Mesodermal cell (in vitro differentiated cells): Measurements from ENCODE around the gene WDR87.
"Not testable (repeated sequence)": the region's sequence is repeated elsewhere in the genome, so short reads cannot be mapped to it uniquely, and the experiment has no call there.

Experiments used
- H3K27ac ChIP-seq: 2 replicates; pipeline ENCODE4 v1.7.0; 2013; ENCODE audit warnings: mild to moderate bottlenecking, low read depth, low read length, moderate library complexity; ENCODE audit not compliant: severe bottlenecking
- H3K36me3 ChIP-seq: 2 replicates; pipeline ENCODE4 v1.7.1; 2013; ENCODE audit warnings: mild to moderate bottlenecking, low read length, moderate library complexity; ENCODE audit not compliant: control insufficient read depth, insufficient read depth
- H3K4me1 ChIP-seq: one replicate; pipeline ENCODE4 v1.7.1; 2013; ENCODE audit warnings: mild to moderate bottlenecking, low read length; ENCODE audit not compliant: insufficient read depth, control insufficient read depth, poor library complexity, severe bottlenecking
- H3K4me3 ChIP-seq: 2 replicates; pipeline ENCODE4 v1.7.0; 2013; ENCODE audit warnings: low read length, control low read depth, mild to moderate bottlenecking; ENCODE audit not compliant: insufficient read depth, poor library complexity, severe bottlenecking; ENCODE audit errors: extremely low read depth
- H3K9me3 ChIP-seq: 2 replicates; pipeline ENCODE4 v1.7.1; 2013; ENCODE audit warnings: mild to moderate bottlenecking, low read length, moderate library complexity; ENCODE audit not compliant: control insufficient read depth
- WGBS, 2 experiments: methylation state at CpG; one replicate each; pipeline ENCODE4 v1.1.5; 2013; ENCODE audit warnings: missing lambda C conversion rate in 2 of 2; ENCODE audit not compliant: insufficient coverage in 2 of 2; 5-methylcytosine and 5-hydroxymethylcytosine counted together

Gene WDR87

DNA sequence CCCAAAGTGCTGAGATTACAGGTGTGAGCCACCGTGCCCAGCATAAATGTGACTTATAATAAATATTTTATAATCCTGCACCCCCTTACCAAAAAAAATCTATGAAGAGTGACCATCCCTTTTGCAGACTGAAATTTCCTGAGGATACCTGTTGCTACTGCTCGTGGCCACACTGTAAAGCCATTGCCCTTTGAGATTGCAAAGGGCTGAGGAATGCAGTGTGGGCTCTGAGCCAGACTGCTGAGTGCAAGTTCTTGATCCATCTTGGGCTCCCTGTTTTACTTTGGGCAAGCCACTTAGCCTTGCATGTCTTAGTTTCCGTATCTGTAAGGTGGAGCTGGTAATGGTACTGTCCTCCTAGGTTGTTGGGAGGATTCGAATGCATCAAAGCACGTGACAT lies 24.0 kb upstream of the WDR87 start:
- H3K36me3 ChIP-seq: no peaks in the 10 kb centered on the region
- H3K27ac ChIP-seq: no peak overlapping the region
- H3K9me3 ChIP-seq: peaks cover 3% of the 10 kb centered on the region
- peaks cover 23% of the 10 kb centered on the region for H3K4me1 ChIP-seq
- 91 to 100% methylated on average over 1 of the region's 5 CpGs for WGBS, 2 experiments
- H3K4me3 ChIP-seq: no peak overlapping the region

DNA sequence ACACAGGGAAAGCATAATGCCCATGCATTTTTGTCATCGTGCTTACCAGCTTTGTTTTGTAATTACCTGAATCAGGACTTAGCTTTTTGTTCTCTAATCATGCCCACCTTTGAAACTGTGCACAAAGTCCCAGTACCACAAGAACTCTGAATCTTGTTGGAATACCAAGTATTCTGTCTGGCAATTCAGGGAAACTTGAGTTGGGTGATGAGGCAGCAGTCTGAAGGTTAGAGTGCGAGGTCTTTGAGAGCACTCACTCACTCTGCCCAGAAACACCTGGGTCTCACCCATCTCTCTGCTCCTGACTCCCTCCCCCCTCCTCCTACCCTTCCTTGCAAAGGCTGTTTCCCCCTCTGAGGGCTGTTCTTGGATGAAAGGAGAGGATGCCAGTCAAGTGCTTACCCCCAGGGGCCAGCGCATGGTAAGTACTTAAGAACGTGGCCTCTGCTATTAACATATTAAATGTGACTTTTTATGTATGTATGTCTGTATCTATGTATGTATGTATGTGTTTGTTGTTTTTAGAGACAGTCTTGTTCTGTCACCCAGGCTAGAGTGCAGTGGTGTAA lies 23.0 kb upstream of the WDR87 start:
- H3K27ac ChIP-seq: no peak overlapping the region
- H3K36me3 ChIP-seq: no peaks in the 10 kb centered on the region
- H3K4me3 ChIP-seq: no peak overlapping the region
- H3K9me3 ChIP-seq: no peaks in the 10 kb centered on the region
- WGBS, 2 experiments: 43 to 45% methylated on average over 1 to 3 of the region's 4 CpGs
- peaks cover 23% of the 10 kb centered on the region for H3K4me1 ChIP-seq

DNA sequence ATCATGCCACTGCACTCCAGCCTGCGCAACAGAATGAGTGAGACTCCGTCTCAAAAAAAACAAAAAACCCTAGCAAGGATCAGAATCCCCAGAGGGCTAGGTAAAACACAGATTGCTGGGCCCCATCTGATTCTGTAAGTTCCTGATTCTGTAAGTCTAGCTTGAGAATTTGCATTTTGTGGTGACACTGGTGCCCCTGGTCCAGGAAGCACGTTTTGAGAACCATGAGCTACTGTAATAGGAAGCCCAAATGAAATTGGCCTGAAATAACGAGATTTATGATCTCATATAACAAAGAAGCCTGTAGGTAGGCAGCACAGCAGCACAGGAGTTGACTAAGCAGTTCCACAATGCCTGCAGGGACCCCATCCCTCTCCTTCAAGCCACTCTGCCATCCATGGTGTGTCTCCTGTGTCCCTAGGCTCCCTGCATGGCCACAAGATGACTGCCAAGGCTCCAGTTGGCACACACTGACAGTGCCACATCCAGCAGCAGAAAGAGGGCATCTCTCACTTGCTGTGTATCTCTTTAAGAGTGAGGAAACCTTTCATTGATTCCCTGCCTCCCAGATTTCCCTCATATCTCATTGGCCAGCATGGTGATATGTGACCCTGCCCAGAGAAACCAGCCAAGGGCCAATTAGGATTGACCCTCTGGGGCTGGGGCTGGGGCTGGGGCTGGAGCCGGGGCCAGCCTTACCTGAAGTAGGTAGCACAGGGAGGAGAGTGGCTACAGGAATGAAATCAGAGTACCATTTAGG lies 22.3 kb upstream of the WDR87 start:
- no peaks in the 10 kb centered on the region for H3K9me3 ChIP-seq
- H3K4me3 ChIP-seq: no peak overlapping the region
- H3K36me3 ChIP-seq: no peaks in the 10 kb centered on the region
- peaks cover 19% of the 10 kb centered on the region for H3K4me1 ChIP-seq
- 49 to 54% methylated on average over 4 of the region's 5 CpGs for WGBS, 2 experiments
- no peak overlapping the region for H3K27ac ChIP-seq

DNA sequence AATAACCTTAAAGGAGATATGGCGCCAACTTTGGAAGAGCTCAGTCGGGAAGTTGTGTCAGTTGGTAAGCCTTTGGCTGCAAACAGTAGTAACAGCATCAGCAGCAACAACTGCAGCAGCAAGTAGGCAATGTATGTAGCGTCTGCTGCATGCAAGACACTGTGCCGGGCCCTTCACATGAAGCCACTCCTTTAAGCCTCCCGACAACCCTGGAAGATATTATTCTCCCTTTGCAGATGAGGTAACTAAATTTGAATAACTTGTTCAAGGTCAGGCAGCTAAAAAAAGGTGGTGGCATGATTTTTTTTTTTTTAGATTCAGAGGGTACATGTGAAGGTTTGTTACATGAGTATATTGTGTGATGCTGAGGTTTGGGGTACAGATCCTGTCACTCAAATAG lies 20.3 kb upstream of the WDR87 start:
- H3K9me3 ChIP-seq: no peaks in the 10 kb centered on the region
- peaks cover 4% of the 10 kb centered on the region for H3K36me3 ChIP-seq
- WGBS, 2 experiments: 90 to 94% methylated on average over 4 of the region's 5 CpGs
- H3K4me3 ChIP-seq: no peak overlapping the region
- H3K4me1 ChIP-seq: peaks cover 2% of the 10 kb centered on the region
- H3K27ac ChIP-seq: no peak overlapping the region

DNA sequence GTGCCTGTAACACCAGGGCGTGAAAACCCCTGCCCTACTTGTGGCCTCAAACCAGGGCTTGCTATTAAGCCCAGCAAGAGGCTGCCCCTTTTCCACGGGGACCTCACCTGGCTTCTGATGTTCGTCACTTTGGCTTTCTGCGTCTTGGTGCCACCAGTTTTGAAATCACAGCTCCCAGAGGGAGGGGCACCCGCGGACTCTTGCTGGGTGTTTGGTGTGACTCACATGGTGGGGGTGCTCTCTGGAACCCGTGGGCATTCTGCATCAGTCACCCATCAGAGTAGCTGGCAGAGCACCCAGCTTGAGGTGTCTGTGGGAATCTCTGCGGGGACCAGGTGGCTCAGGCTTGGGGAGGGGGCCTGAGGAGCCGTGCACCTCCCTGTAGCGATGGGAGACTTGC lies 19.9 kb upstream of the WDR87 start:
- H3K9me3 ChIP-seq: no peaks in the 10 kb centered on the region
- no peak overlapping the region for H3K4me3 ChIP-seq
- H3K4me1 ChIP-seq: no peaks in the 10 kb centered on the region
- WGBS, 2 experiments: 97 to 100% methylated on average over 7 to 9 of the region's 10 CpGs
- peaks cover 4% of the 10 kb centered on the region for H3K36me3 ChIP-seq
- H3K27ac ChIP-seq: no peak overlapping the region

DNA sequence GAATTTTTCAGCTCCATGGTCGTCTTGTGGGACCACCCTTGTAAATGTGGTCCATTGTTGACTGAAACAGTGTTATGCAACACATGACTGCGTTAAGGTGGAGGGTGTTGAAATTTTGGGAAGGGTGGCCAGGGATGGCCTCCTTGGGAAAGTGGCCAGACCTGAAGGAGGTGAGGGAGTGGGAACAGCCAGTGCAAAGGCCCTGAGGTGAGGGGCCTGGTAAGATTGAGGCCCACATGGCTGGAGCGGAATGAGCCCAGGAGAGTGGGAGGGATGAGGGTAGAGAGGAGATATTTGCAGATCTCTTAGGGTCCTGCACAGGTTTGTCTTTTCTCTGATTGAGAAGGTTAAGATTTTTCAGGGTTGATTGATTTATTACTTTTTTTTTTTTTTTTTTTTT lies 18.8 kb upstream of the WDR87 start:
- Histone ChIP-seq H3K27ac (no peak overlapping the region), H3K9me3 (no peaks in the 10 kb centered on the region), H3K4me3 (no peak overlapping the region), H3K36me3 (peaks cover 4% of the 10 kb centered on the region), H3K4me1 (no peaks in the 10 kb centered on the region)
- WGBS, 2 experiments: 88 to 100% methylated on average over 2 to 3 of the region's 3 CpGs

DNA sequence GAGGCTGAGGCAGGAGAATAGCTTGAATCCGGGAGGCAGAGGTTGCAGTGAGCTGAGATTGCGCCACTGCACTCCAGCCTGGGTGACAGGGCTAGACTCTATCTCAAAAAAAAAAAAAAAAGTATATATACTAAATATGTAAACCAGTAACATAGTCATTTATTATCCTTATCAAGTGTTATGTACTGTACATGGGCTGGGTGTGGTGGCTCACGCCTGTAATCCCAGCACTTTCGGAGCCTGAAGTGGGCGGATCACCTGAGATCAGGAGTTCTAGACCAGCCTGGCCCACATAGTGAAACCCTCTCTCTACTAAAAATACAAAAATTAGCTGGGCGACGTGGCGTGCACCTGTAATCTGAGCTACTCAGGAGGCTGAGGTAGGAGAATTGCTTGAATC lies 18.2 kb upstream of the WDR87 start:
- 85 to 97% methylated on average over 5 to 7 of the region's 8 CpGs for WGBS, 2 experiments

DNA sequence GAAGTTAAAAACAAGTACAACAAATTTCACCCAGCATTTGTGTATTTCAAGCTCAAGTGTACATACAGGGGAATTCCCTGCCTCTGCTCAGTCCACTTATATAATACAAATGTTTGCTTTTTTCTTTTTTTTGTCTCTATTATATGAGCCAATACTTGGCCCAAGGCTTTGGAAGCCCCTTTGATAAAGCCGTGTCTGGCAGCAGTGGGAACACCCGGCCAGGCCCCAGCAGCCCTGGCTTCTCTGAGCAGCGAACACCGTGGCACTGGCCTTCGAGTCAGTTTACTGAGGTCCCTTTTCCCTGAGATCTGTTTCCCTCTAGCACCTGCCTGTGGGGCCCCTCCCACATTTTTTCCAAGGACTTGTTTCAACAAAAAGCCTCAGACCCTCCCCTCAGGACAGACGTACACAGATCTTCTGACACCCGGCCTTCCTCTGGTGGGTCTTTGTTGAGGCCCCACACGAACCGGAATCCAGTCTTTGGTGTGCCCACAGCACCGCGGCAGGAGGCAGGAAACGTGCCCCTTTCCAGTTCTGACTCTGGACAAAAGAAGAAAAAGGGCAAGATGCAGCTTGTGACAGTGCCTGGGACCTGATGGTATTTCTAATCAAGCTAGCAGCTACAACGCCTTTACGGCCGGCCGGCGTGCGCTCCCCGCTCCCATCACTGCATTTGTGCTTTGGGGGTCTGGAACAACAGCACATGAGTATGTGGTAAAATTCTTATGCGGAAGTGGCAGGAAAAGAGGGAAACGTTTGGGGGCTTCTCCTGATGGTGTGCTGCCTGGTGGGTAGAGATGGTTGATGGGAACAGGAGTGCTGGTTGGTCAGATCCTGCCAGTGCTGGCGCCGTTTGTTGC lies 14.4 kb upstream of the WDR87 start:
- H3K4me3 ChIP-seq: no peak overlapping the region
- no peaks in the 10 kb centered on the region for H3K9me3 ChIP-seq
- peaks cover 4% of the 10 kb centered on the region for H3K36me3 ChIP-seq
- no peak overlapping the region for H3K27ac ChIP-seq
- WGBS, 2 experiments: 82 to 91% methylated on average over 21 to 23 of the region's 23 CpGs
- no peaks in the 10 kb centered on the region for H3K4me1 ChIP-seq

More for the DNA sequence above, 18.2 kb upstream of the WDR87 start:
- not testable (repeated sequence) for H3K4me1 ChIP-seq, H3K36me3 ChIP-seq, H3K4me3 ChIP-seq, H3K9me3 ChIP-seq, H3K27ac ChIP-seq

DNA sequence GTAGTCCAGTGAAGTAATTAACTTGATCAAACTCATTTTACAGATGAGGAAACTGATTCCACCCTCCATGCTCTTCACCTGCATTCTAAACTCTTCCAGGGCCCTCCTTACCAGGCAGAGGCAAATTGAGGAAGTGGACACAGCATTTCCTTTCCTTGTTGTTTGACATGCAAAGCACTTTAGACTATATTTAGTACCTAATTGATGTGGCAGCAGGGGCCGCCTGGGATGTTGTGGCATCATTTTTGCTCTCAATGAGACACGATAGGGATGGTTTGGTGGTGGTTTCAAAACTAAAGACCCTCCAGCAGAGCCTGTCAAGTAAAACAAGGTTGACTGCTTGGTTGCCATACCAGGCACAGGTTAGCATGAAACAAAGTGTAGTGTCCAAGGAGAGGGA lies 8.5 kb upstream of the WDR87 start:
- WGBS, 2 experiments: 88 to 100% methylated on average over 2 of the region's 2 CpGs
- Histone ChIP-seq H3K27ac (no peak overlapping the region), H3K4me3 (no peak overlapping the region), H3K9me3 (no peaks in the 10 kb centered on the region), H3K4me1 (no peaks in the 10 kb centered on the region), H3K36me3 (no peaks in the 10 kb centered on the region)

DNA sequence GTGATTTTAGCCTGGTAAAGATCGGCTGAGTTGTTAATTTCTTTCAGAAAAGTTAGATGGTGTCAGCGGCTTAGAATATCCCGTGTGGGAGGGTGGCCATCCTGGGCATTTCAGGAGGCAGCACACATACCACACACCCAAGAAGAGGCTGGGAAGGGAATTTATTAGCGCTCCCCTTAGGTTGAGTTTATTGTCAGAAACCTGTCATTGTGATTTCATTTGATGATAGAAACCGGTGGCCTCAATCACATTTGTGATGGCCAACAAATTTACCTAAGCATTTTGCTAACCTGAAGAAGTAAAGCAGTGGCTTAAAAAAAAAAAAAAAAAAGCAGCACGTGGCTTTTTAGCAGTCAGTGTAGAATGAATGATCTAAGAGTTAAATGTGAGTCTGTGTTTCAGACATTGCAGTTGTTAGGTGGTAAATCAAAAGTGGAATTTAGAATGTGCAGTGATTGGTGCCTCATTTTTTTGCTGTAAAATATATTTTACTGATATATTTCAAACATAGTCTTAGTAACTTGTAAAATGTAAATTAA lies 3.3 kb upstream of the WDR87 start:
- WGBS, 2 experiments: 60 to 100% methylated on average over 1 to 2 of the region's 6 CpGs

More for the DNA sequence above, 3.3 kb upstream of the WDR87 start:
- Histone ChIP-seq H3K4me1 (no peaks in the 10 kb centered on the region), H3K4me3 (no peak overlapping the region), H3K27ac (no peak overlapping the region), H3K36me3 (peaks cover 4% of the 10 kb centered on the region), H3K9me3 (no peaks in the 10 kb centered on the region)
